ENCODE data around the gene ZNF92. TPM values are rescaled to one million over a fixed set of nuclear protein-coding genes. Genes with fewer than 3 reads are reported as not detected.

The ZNF92 gene
- total and polyA plus RNA-seq, 2 of the 13 experiments (the other 11 are each of a cell fraction or from before 2014, with no cell fraction given), result 4.0 to 13.2 TPM

DNA sequence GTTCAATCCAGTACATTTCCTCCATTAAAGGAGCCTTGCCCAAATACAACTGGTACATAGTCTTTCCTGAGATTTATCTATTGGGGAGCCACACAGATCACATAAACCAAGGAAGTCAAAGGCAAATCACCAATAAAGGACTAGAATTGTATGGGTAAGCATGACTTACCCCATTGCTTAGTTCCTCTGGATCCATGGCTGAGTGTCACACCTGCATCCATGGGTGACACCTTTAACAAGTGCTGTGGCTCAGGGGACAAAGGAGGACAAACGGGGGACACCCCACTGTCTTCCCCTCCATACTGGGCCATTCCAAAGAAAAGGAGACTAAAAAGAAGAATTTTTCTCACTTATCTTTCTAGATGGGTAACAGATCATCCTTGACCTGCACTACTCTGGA is 30.4 kb downstream of the ZNF92 start (continued):
- TF ChIP-seq, protein P1, sequence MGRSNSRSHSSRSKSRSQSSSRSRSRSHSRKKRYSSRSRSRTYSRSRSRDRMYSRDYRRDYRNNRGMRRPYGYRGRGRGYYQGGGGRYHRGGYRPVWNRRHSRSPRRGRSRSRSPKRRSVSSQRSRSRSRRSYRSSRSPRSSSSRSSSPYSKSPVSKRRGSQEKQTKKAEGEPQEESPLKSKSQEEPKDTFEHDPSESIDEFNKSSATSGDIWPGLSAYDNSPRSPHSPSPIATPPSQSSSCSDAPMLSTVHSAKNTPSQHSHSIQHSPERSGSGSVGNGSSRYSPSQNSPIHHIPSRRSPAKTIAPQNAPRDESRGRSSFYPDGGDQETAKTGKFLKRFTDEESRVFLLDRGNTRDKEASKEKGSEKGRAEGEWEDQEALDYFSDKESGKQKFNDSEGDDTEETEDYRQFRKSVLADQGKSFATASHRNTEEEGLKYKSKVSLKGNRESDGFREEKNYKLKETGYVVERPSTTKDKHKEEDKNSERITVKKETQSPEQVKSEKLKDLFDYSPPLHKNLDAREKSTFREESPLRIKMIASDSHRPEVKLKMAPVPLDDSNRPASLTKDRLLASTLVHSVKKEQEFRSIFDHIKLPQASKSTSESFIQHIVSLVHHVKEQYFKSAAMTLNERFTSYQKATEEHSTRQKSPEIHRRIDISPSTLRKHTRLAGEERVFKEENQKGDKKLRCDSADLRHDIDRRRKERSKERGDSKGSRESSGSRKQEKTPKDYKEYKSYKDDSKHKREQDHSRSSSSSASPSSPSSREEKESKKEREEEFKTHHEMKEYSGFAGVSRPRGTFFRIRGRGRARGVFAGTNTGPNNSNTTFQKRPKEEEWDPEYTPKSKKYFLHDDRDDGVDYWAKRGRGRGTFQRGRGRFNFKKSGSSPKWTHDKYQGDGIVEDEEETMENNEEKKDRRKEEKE (IDR thresholded peaks at IDR 0.05), result no peak
- TF ChIP-seq ZNF616 (CRISPR knock-in tag; IDR thresholded peaks at IDR 0.05; ENCODE audit: low read depth) (peak; percentile 100), ZNF280D (CRISPR knock-in tag; IDR thresholded peaks at IDR 0.05) (peak; percentile 80; the same call in 1 of the 2 replicates), CEBPZ (IDR thresholded peaks at IDR 0.05; ENCODE audit: low read length) (no peak), BRF2 (CRISPR knock-in tag; IDR thresholded peaks at IDR 0.05) (no peak), SSRP1 (CRISPR knock-in tag; IDR thresholded peaks at IDR 0.05) (no peak), ZNF770 (CRISPR knock-in tag; IDR thresholded peaks at IDR 0.05) (no peak), ATF2 (CRISPR knock-in tag; IDR thresholded peaks at IDR 0.05) (no peak), RAD21 (CRISPR knock-in tag; IDR thresholded peaks at IDR 0.05) (no peak), TBX3 (IDR thresholded peaks at IDR 0.05; ENCODE audit: borderline replicate concordance) (no peak), SCMH1 (CRISPR knock-in tag; IDR thresholded peaks at IDR 0.05; ENCODE audit: borderline replicate concordance) (no peak), ZNF7 (CRISPR knock-in tag; IDR thresholded peaks at IDR 0.05) (no peak), EZH2 (conservative IDR thresholded peaks at IDR 0.05; ENCODE audit: low read depth, low read length) (no peak)
